Natural killer cell treated with Interleukin-12 subunit alpha and Interleukin-12 subunit beta and Interleukin-15 and Interleukin-18, amount 100 ng/mL, for 72 hours (primary cell): ENCODE measurements around the gene CYP11A1. TPM values are rescaled to one million over a fixed set of nuclear protein-coding genes. Genes with fewer than 3 reads are reported as not detected.

ENCODE experiments used
- ATAC-seq, 2 donors: fragments of 150-1000 bp; cut with Tn5 transposase in 1 of 2; sonication (Bioruptor Pico), chemical (Tn5 transposase) in 1 of 2; 2 replicates each; pipeline ENCODE4 v1.10.0; 2021
- DNase-seq: peaks from one replicate; pipeline ENCODE4 v3.0.0; 2022; ENCODE audit warnings: low spot score
- H3K27ac Mint-ChIP-seq, 2 donors: 1 replicate in 1 of 2; 2 replicates in 1 of 2; pipeline ENCODE4 v1.8.0; 2022; ENCODE audit warnings: mixed read lengths in 2 of 2, mild to moderate bottlenecking in 1 of 2, moderate library complexity in 1 of 2
- H3K27me3 Mint-ChIP-seq, 2 donors: 1 replicate in 1 of 2; 2 replicates in 1 of 2; pipeline ENCODE4 v1.8.0; 2022; ENCODE audit warnings: mixed read lengths in 2 of 2
- H3K36me3 Mint-ChIP-seq: one replicate; pipeline ENCODE4 v1.8.0; 2022; ENCODE audit warnings: mixed read lengths
- H3K4me1 Mint-ChIP-seq, 2 donors: 1 replicate in 1 of 2; 2 replicates in 1 of 2; pipeline ENCODE4 v1.8.0; 2022; ENCODE audit warnings: low read depth in 2 of 2, mixed read lengths in 2 of 2, mild to moderate bottlenecking in 1 of 2
- H3K4me3 Mint-ChIP-seq: one replicate; pipeline ENCODE4 v1.8.0; 2022; ENCODE audit warnings: mixed read lengths
- H3K9me3 Mint-ChIP-seq: 2 replicates; pipeline ENCODE4 v1.8.0; 2022; ENCODE audit warnings: mixed read lengths
- total RNA-seq, 2 donors: library from RNA; stranded (reverse); gene quantifications; one replicate each; pipeline ENCODE4 v1.2.3, GENCODE V29; 2022

The CYP11A1 gene
- total RNA-seq, 2 donors from 2014 or later: 1.0 TPM; not detected in 1

- H3K4me3 Mint-ChIP-seq: no peak overlapping the region
- H3K36me3 Mint-ChIP-seq: no peaks in the 10 kb centered on the region
- no peak for DNase-seq
- no peak overlapping the region for H3K27ac Mint-ChIP-seq
- H3K9me3 Mint-ChIP-seq: no peaks in the 10 kb centered on the region
- no peaks in the 10 kb centered on the region for H3K27me3 Mint-ChIP-seq
- H3K4me1 Mint-ChIP-seq: no peaks in the 10 kb centered on the region
- no peak for ATAC-seq
These were observed 33.3 kb downstream of the CYP11A1 start for GRCh38 chr15:74334127-74334526.

GRCh38 chr15:74333662-74334061 lies 33.8 kb downstream of the CYP11A1 start:
- ATAC-seq (no peak), DNase-seq (no peak)
- H3K4me1 Mint-ChIP-seq: peaks cover 0 to 2% of the 10 kb centered on the region in 2 donors
- no peaks in the 10 kb centered on the region for H3K27me3 Mint-ChIP-seq
- no peaks in the 10 kb centered on the region for H3K36me3 Mint-ChIP-seq
- H3K9me3 Mint-ChIP-seq: no peaks in the 10 kb centered on the region
- no peak overlapping the region for H3K27ac Mint-ChIP-seq
- H3K4me3 Mint-ChIP-seq: no peak overlapping the region

- H3K36me3 Mint-ChIP-seq: no peaks in the 10 kb centered on the region
- DNase-seq (no peak), ATAC-seq (no peak)
- H3K4me1 Mint-ChIP-seq: peaks cover 0 to 6% of the 10 kb centered on the region in 2 donors
- no peak overlapping the region for H3K27ac Mint-ChIP-seq
- H3K9me3 Mint-ChIP-seq: no peaks in the 10 kb centered on the region
- no peaks in the 10 kb centered on the region for H3K27me3 Mint-ChIP-seq
- no peak overlapping the region for H3K4me3 Mint-ChIP-seq
These were observed 34.4 kb downstream of the CYP11A1 start for GRCh38 chr15:74333093-74333492.

GRCh38 chr15:74332611-74333010 lies 34.8 kb downstream of the CYP11A1 start:
- no peaks in the 10 kb centered on the region for H3K9me3 Mint-ChIP-seq
- ATAC-seq (no peak), DNase-seq (no peak)
- H3K4me3 Mint-ChIP-seq: no peak overlapping the region
- no peaks in the 10 kb centered on the region for H3K27me3 Mint-ChIP-seq
- H3K27ac Mint-ChIP-seq: no peak overlapping the region
- H3K36me3 Mint-ChIP-seq: no peaks in the 10 kb centered on the region
- H3K4me1 Mint-ChIP-seq: peaks cover 0 to 6% of the 10 kb centered on the region in 2 donors

GRCh38 chr15:74332011-74332410 lies 35.4 kb downstream of the CYP11A1 start:
- no peak for ATAC-seq
- DNase-seq: no peak
- H3K9me3 Mint-ChIP-seq: no peaks in the 10 kb centered on the region
- H3K4me3 Mint-ChIP-seq: no peak overlapping the region
- peaks cover 0 to 6% of the 10 kb centered on the region in 2 donors for H3K4me1 Mint-ChIP-seq
- H3K36me3 Mint-ChIP-seq: no peaks in the 10 kb centered on the region
- H3K27me3 Mint-ChIP-seq: no peaks in the 10 kb centered on the region
- no peak overlapping the region for H3K27ac Mint-ChIP-seq

GRCh38 chr15:74330861-74331408 lies 36.5 kb downstream of the CYP11A1 start:
- ATAC-seq: no peak
- H3K4me1 Mint-ChIP-seq: peaks cover 0 to 6% of the 10 kb centered on the region in 2 donors
- no peak overlapping the region for H3K27ac Mint-ChIP-seq
- H3K36me3 Mint-ChIP-seq: no peaks in the 10 kb centered on the region
- H3K9me3 Mint-ChIP-seq: no peaks in the 10 kb centered on the region
- no peak overlapping the region for H3K4me3 Mint-ChIP-seq
- no peaks in the 10 kb centered on the region for H3K27me3 Mint-ChIP-seq
- DNase-seq: no peak

GRCh38 chr15:74328331-74329056 lies 39.0 kb downstream of the CYP11A1 start:
- ATAC-seq (no peak), DNase-seq (no peak)
- Mint-ChIP-seq H3K27ac (peak overlapping the region in 1 of 2 donors; percentile 11), H3K36me3 (no peaks in the 10 kb centered on the region), H3K4me3 (no peak overlapping the region), H3K9me3 (no peaks in the 10 kb centered on the region), H3K4me1 (peaks cover 0 to 6% of the 10 kb centered on the region in 2 donors), H3K27me3 (peaks cover 0 to 4% of the 10 kb centered on the region in 2 donors)

- H3K27me3 Mint-ChIP-seq: peaks cover 0 to 4% of the 10 kb centered on the region in 2 donors
- H3K27ac Mint-ChIP-seq: peak overlapping the region in 1 of 2 donors; percentile 11
- H3K36me3 Mint-ChIP-seq: no peaks in the 10 kb centered on the region
- no peaks in the 10 kb centered on the region for H3K9me3 Mint-ChIP-seq
- ATAC-seq (no peak), DNase-seq (no peak)
- H3K4me3 Mint-ChIP-seq: no peak overlapping the region
- peaks cover 0 to 6% of the 10 kb centered on the region in 2 donors for H3K4me1 Mint-ChIP-seq
These were observed 39.7 kb downstream of the CYP11A1 start for GRCh38 chr15:74327756-74328155.

GRCh38 chr15:74326746-74327145 lies 40.7 kb downstream of the CYP11A1 start:
- H3K27me3 Mint-ChIP-seq: peaks cover 0 to 4% of the 10 kb centered on the region in 2 donors
- H3K4me3 Mint-ChIP-seq: no peak overlapping the region
- ATAC-seq (no peak), DNase-seq (no peak)
- no peaks in the 10 kb centered on the region for H3K9me3 Mint-ChIP-seq
- H3K27ac Mint-ChIP-seq: no peak overlapping the region
- no peaks in the 10 kb centered on the region for H3K36me3 Mint-ChIP-seq
- peaks cover 0 to 6% of the 10 kb centered on the region in 2 donors for H3K4me1 Mint-ChIP-seq

- Mint-ChIP-seq H3K4me3 (no peak overlapping the region), H3K9me3 (no peaks in the 10 kb centered on the region), H3K27me3 (peaks cover 0 to 4% of the 10 kb centered on the region in 2 donors), H3K36me3 (no peaks in the 10 kb centered on the region), H3K4me1 (peaks cover 0 to 6% of the 10 kb centered on the region in 2 donors), H3K27ac (peak overlapping the region in 1 of 2 donors; percentile 40)
- DNase-seq: no peak
- no peak for ATAC-seq
These were observed 42.7 kb downstream of the CYP11A1 start for GRCh38 chr15:74324714-74325113.

- no peaks in the 10 kb centered on the region for H3K4me1 Mint-ChIP-seq
- H3K4me3 Mint-ChIP-seq: no peak overlapping the region
- H3K9me3 Mint-ChIP-seq: no peaks in the 10 kb centered on the region
- no peaks in the 10 kb centered on the region for H3K36me3 Mint-ChIP-seq
- no peak overlapping the region for H3K27ac Mint-ChIP-seq
- DNase-seq: no peak
- H3K27me3 Mint-ChIP-seq: peaks cover 0 to 4% of the 10 kb centered on the region in 2 donors
- peak; percentile 70 to 73 for ATAC-seq
These were observed 44.8 kb downstream of the CYP11A1 start for GRCh38 chr15:74322558-74323180.

- Mint-ChIP-seq H3K36me3 (no peaks in the 10 kb centered on the region), H3K27me3 (peaks cover 0 to 4% of the 10 kb centered on the region in 2 donors), H3K27ac (no peak overlapping the region), H3K4me3 (no peak overlapping the region), H3K9me3 (no peaks in the 10 kb centered on the region), H3K4me1 (peaks cover 3 to 7% of the 10 kb centered on the region in 2 donors)
- DNase-seq: no peak
- ATAC-seq: no peak
These were observed 46.8 kb downstream of the CYP11A1 start for GRCh38 chr15:74320352-74321247.

- Mint-ChIP-seq H3K4me3 (no peak overlapping the region), H3K9me3 (no peaks in the 10 kb centered on the region), H3K27ac (no peak overlapping the region), H3K36me3 (no peaks in the 10 kb centered on the region), H3K4me1 (peaks cover 11 to 15% of the 10 kb centered on the region in 2 donors), H3K27me3 (no peaks in the 10 kb centered on the region)
- no peak for ATAC-seq
- DNase-seq: no peak
These were observed 47.7 kb downstream of the CYP11A1 start for GRCh38 chr15:74319596-74320351.
